Muscle of arm (tissue), 12 donors: ENCODE results near the gene FLAD1. TPM values are rescaled to one million over a fixed set of nuclear protein-coding genes. Genes with fewer than 3 reads are reported as not detected.

Experiments used
- DNase-seq: peaks from one replicate; pipeline ENCODE4 v3.0.0-alpha.2; 2013
- polyA plus RNA-seq, 12 donors: library from polyadenylated mRNA; unstranded; fragments of 120-200 nt; gene quantifications; one replicate each; pipeline ENCODE4 v1.2.1, GENCODE V29; 2013; ENCODE audit not compliant: insufficient read length in 12 of 12

Gene FLAD1
- polyA plus RNA-seq, 12 donors = 13.1 to 23.6 (median 19.7) TPM; not detected in 1

- no peak for DNase-seq
Observed at GRCh38 chr1:154945962-154946850, 36.9 kb upstream of the FLAD1 start.

- no peak for DNase-seq
Observed at GRCh38 chr1:154948079-154948478, 35.1 kb upstream of the FLAD1 start.

GRCh38 chr1:154951901-154952657 lies 31.1 kb upstream of the FLAD1 start:
- no peak for DNase-seq

- DNase-seq = no peak
Observed at GRCh38 chr1:154952664-154953063, 30.5 kb upstream of the FLAD1 start.

- no peak for DNase-seq
Observed at GRCh38 chr1:154953611-154954038, 29.5 kb upstream of the FLAD1 start.

- DNase-seq = no peak
Observed at GRCh38 chr1:154954541-154954940, 28.6 kb upstream of the FLAD1 start.

- DNase-seq = no peak
Observed at GRCh38 chr1:154955039-154955717, 28.0 kb upstream of the FLAD1 start.

- peak; percentile 95 for DNase-seq
Observed at GRCh38 chr1:154955718-154956543, 27.2 kb upstream of the FLAD1 start, which contains the start of gene PBXIP1. Gene PBXIP1, minus strand, starts transcription at chr1:154956099. Its CDS starts 2,378 bp downstream, at chr1:154953721.

DNA sequence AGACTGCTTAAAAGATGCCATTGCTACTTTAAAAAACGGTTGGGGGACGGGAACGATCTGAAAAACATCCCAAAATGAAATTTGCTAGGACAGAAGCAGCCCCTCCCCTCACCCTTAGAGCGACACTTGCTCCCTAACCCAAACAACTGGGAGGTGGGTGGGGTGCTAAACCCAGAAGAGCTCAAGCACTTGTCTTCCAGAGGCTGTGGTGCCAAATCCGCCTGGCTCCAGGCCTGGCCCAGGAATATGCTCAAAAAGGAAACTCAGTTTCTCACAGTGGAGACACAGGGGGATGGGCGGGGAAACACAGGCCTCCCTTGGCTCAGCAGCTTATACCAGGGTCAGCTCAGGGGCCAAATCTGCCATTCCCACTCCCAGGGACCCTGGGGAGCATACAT lies 26.6 kb upstream of the FLAD1 start:
- peak; percentile 60 for DNase-seq

GRCh38 chr1:154957091-154957657 lies 26.0 kb upstream of the FLAD1 start:
- no peak for DNase-seq

GRCh38 chr1:154958036-154958435 lies 25.1 kb upstream of the FLAD1 start:
- DNase-seq = no peak

DNA sequence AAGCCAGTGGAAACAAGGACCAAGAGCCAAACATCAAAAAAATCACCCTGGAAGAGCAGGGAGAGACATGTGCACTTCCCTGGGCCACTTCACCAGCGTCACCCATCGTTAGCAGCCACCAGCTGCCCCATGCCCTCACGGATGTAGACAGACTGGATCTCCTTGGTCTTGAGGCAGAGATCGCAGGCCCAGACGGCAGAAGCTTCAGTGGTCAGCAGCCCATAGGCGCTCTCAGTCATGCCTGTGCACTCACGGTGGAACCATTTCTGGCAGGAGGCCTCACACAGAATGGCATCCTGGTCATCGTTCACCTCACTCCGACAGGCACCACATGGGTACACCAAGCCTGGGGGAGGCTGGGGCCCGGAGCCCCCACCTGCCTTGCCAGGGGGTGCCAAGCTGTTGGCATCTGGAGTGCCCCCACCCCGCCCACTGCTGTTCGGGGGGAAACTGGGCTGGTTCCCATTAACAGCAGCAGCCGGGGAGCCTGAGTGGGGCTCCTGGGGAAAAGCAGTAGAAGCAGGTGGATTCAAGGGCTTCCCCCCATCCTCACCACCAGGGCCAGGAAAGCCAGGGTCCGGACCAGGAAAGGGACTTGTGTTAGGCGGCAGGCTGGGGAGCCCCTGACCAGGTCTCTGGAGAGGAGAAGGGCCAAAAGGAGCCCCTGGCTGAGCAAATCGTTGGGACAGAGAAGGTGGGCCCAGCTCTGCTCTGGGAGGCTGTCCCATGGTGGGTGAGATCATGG lies 24.3 kb upstream of the FLAD1 start:
- no peak for DNase-seq

DNA sequence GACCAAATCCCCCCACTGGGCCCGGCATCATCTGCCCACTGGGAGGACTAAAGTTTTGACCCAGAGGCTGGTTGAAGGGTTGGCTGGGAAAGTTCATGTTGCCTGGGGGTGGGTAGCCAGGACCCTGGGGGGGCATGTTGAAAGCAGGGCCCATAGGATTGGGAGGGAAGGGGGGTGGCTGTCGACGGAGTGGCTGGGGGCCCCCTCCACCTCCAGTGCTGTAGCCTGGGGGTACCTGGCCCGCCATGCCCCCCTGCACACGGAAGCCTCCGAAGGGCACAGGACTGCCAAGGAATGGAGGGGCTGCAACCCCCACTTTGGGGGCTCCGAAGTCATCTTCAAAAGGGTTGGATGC lies 23.7 kb upstream of the FLAD1 start:
- no peak for DNase-seq

DNA sequence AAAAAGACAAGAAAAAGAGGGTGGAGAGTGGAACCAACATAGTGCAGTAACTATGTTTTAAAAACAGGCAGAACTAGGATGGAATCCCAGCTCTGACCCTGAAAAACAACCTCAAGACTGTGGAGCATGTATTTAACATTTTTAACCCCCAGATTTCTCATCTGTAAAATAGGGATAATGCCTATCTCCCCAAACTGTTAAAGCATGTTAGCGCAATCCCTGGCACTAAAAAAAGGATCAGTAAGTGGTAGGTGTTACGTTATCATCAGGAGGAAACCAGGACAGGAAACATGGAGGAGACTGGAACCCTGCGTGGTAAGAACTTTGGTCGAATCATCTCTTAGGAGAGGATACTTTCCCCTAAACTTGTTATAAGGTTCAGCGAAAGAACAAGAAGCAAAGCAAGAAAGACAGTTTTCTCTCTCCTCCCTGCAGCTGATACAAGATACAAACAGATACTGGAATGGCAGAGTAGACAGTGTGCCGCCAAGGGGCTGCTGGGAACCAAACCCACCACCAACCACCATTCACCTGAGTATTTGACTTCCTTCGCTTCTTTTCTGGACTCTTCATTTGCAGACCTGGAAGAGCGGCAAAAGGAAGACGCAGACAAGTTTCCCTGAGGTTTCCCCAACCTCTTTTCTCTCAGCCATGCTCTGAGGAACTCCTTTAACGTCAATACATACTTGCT lies 22.6 kb upstream of the FLAD1 start:
- DNase-seq = no peak

- peak; percentile 84 for DNase-seq
Observed at GRCh38 chr1:154961207-154962155, 21.7 kb upstream of the FLAD1 start, which contains the start of gene PYGO2. Gene PYGO2, minus strand, starts transcription at chr1:154961782. Its CDS starts 206 bp downstream, at chr1:154961576.

GRCh38 chr1:154962156-154962749 lies 20.9 kb upstream of the FLAD1 start:
- no peak for DNase-seq

DNA sequence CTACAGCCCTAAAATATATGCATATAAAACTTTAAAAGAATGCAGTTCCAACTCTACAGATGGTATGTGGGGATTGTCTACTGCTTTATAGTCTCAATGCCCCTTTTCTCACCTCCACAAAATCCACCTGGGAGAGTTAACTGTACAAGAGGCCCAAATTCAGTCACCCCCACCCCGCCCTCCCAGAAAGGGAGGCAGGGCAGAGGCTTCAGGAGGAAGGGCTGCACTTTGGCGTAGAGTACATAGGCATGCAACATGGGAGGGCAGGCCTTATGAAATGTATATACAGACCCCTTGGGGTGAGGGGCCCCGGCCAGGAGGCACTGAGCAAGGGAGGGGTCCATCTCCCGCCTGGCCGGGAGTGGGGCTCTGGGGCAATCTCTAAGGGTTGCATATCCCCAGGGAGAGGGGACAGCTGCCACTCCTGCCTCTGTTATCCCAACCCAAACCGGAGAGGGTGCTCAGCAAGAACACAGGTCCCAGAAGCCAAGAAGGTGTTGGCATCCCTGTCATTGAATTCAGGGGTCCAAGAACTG lies 20.3 kb upstream of the FLAD1 start:
- DNase-seq = no peak

DNA sequence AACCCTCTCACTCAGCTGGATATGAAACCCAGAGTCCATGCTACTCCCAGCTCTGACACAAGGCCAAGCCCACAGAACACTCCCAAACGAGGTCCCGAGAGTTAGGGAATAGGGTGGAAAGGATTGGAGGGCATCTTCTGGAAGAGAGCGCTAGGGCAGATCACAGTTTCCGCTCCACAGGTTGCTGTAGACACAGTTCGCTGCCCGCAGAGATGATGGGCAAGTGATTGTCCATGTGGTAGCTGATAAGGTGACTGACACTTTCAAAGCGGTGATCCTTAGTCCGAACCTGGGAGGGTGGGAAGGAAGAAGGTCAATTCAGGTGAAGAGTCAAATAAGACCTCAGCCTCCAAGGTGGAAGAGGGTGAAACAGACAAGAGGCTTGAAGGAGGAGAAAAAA lies 19.5 kb upstream of the FLAD1 start:
- DNase-seq = no peak
